Stomach (tissue), 9 donors: ENCODE measurements around the gene SOCS2. TPM values are rescaled to one million over a fixed set of nuclear protein-coding genes. Genes with fewer than 3 reads are reported as not detected.

Experiments used
- DNase-seq, 2 donors: peaks; one replicate each; pipeline versions ENCODE4 v3.0.0 to v3.0.0-alpha.2; 2013 to 2019
- H3K27ac ChIP-seq, 5 donors: fragments of 200-600 bp in 4 of 5; sonication (generic) in 4 of 5; one replicate each; pipeline ENCODE4 v1.5.1; 2013 to 2019; ENCODE audit warnings: mild to moderate bottlenecking in 1 of 5, moderate library complexity in 1 of 5
- H3K27me3 ChIP-seq, 3 donors: fragments of 200-600 bp; sonication (generic); one replicate each; pipeline ENCODE4 v1.5.1; 2017 to 2019; ENCODE audit warnings: mixed run types in 1 of 3
- H3K36me3 ChIP-seq, 4 donors: fragments of 200-600 bp; sonication (generic); 1 replicate in 3 of 4; 2 replicates in 1 of 4; pipeline ENCODE4 v1.5.1; 2016 to 2019
- H3K4me1 ChIP-seq, 4 donors: fragments of 200-600 bp; sonication (generic); one replicate each; pipeline ENCODE4 v1.5.1; 2016 to 2019
- H3K4me3 ChIP-seq, 4 donors: fragments of 200-600 bp; sonication (generic) in 3 of 4; one replicate each; pipeline ENCODE4 v1.5.1; 2016 to 2019; ENCODE audit warnings: mild to moderate bottlenecking in 1 of 4
- H3K9me3 ChIP-seq, 4 donors: fragments of 200-600 bp; sonication (generic); one replicate each; pipeline ENCODE4 v1.5.1; 2016 to 2019
- EP300 ChIP-seq: sonication (generic); formaldehyde crosslinking; IDR thresholded peaks from one replicate; pipeline ENCODE4 v1.6.1; 2017; ENCODE audit warnings: antibody characterized with exemption
- POLR2A ChIP-seq, 4 donors: fragments of 450-650 bp; IDR thresholded peaks; one replicate each; pipeline ENCODE4 v1.6.1; 2016; ENCODE audit warnings: antibody characterized with exemption in 4 of 4, control low read depth in 2 of 4, mild to moderate bottlenecking in 1 of 4, moderate library complexity in 1 of 4
- POLR2AphosphoS5 ChIP-seq, 3 donors: sonication (generic); formaldehyde crosslinking; IDR thresholded peaks; one replicate each; pipeline ENCODE4 v1.6.1; 2016; ENCODE audit warnings: antibody characterized with exemption in 3 of 3
- WGBS, 5 donors: extraction: QIAGEN DNeasy Blood & Tissue Kit in 3 of 5; methylation state at CpG; one replicate each; pipeline versions ENCODE4 v1.1.5 to v1.1.7; 2013 to 2018; 5-methylcytosine and 5-hydroxymethylcytosine counted together
- intact Hi-C: fragments of 100-400 bp; cut with DNase I; formaldehyde crosslinking; loops from one replicate; pipeline ENCODE4 v1.15.1; 2023; ENCODE audit warnings: low total_unique reads
- polyA plus RNA-seq, 3 donors: library from polyadenylated mRNA; stranded (reverse); fragments of 200-250 nt; gene quantifications; one replicate each; pipeline ENCODE4 v1.2.3, GENCODE V29; 2013
- total RNA-seq, 5 donors: library from RNA; depleted of rRNA; stranded (reverse); fragments of >200 nt; gene quantifications; one replicate each; pipeline versions ENCODE4 v1.1.0 to v1.2.3, GENCODE V29; 2014 to 2016
- TF ChIP-seq, protein P1 (sequence below), 7 experiments: fragments of 450-650 bp in 4 of 7; fragments of 200-600 bp in 3 of 7; sonication (generic) in 3 of 7; IDR thresholded peaks; one replicate each; pipeline ENCODE4 v1.5.1; 2016 to 2019; ENCODE audit warnings: antibody characterized with exemption in 7 of 7, control low read depth in 2 of 7, mild to moderate bottlenecking in 1 of 7
- donor health status: healthy with polysubstance abuse.
- donor health status: Bipolar disorder and iron deficiency.
- donor health status: healthy.

The SOCS2 gene
- total and polyA plus RNA-seq, 8 donors, result 13.5 to 111 (median 50.1) TPM

DNA sequence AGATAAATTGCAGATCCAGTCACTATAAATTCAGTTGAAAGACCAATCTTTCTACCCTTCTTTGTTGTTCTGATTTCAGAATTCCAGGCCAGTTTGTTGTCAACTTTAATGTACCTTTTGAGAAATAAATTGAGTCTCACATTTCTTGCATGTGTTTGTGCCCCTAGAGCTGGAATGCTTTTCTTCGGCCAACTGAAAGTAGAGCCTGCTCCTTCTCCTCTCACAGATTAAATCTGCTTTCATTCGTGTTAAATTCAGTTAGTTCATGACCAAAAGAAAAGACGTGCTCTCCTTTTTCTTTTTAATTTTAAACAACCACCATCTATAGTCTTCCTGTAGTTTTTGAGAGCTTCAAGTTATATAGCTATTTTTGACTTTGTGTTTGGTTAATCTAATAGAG, 22.9 kb downstream of the SOCS2 start:
- intact Hi-C loops, result no loop called here
- H3K27me3 ChIP-seq, result no peaks in the 10 kb centered on the region
- no peak for DNase-seq
- WGBS, 5 donors, result 48 to 64% (median 60%) methylated on average over 3 of the region's 3 CpGs
- TF ChIP-seq POLR2AphosphoS5 (IDR thresholded peaks at IDR 0.05) (no peak), POLR2A (IDR thresholded peaks at IDR 0.05) (no peak), EP300 (no peak)
- TF ChIP-seq, protein P1, sequence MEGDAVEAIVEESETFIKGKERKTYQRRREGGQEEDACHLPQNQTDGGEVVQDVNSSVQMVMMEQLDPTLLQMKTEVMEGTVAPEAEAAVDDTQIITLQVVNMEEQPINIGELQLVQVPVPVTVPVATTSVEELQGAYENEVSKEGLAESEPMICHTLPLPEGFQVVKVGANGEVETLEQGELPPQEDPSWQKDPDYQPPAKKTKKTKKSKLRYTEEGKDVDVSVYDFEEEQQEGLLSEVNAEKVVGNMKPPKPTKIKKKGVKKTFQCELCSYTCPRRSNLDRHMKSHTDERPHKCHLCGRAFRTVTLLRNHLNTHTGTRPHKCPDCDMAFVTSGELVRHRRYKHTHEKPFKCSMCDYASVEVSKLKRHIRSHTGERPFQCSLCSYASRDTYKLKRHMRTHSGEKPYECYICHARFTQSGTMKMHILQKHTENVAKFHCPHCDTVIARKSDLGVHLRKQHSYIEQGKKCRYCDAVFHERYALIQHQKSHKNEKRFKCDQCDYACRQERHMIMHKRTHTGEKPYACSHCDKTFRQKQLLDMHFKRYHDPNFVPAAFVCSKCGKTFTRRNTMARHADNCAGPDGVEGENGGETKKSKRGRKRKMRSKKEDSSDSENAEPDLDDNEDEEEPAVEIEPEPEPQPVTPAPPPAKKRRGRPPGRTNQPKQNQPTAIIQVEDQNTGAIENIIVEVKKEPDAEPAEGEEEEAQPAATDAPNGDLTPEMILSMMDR (IDR thresholded peaks at IDR 0.05), result no peak
- H3K4me3 ChIP-seq, result peak overlapping the region in 1 of 4 donors; percentile 4
- no peaks in the 10 kb centered on the region for H3K36me3 ChIP-seq
- H3K27ac ChIP-seq, result peak overlapping the region in 3 of 5 donors; percentile 11 to 88 (median 84)
- peaks cover 7 to 11% (median 9%) of the 10 kb centered on the region in 4 donors for H3K4me1 ChIP-seq
- no peaks in the 10 kb centered on the region for H3K9me3 ChIP-seq

- peaks cover 0 to 9% (median 3%) of the 10 kb centered on the region in 4 donors for H3K4me1 ChIP-seq
- TF ChIP-seq POLR2AphosphoS5 (IDR thresholded peaks at IDR 0.05) (no peak), POLR2A (IDR thresholded peaks at IDR 0.05) (no peak), EP300 (no peak)
- TF ChIP-seq, protein P1 (IDR thresholded peaks at IDR 0.05), result no peak
- no peaks in the 10 kb centered on the region for H3K27me3 ChIP-seq
- H3K27ac ChIP-seq, result no peak overlapping the region
- H3K9me3 ChIP-seq, result no peaks in the 10 kb centered on the region
- intact Hi-C loops, result no loop called here
- H3K36me3 ChIP-seq, result no peaks in the 10 kb centered on the region
- no peak overlapping the region for H3K4me3 ChIP-seq
- WGBS, 5 donors, result 79 to 92% (median 91%) methylated on average over 2 of the region's 2 CpGs
- no peak for DNase-seq
These were observed 25.1 kb downstream of the SOCS2 start for GRCh38 chr12:93597608-93598007.

DNA sequence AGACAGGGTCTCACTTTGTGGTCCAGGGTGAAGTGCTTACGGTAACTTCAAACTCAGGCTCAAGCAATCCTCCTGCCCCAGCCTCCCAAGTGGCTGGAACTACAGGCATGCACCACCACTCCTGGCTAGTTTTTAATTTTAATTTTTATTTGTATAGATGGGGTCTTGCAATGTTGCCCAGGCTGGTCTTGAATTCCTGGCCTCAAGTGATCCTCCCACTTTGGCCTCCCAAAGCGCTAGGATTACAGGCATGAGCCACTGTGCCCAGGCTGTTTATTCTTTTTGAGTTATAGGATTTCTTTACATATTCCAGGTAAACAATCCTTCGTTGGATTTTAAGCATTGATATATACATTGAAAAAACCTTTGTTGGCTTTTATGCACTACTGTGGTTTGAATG, 26.7 kb downstream of the SOCS2 start:
- no peaks in the 10 kb centered on the region for H3K36me3 ChIP-seq
- no peaks in the 10 kb centered on the region for H3K9me3 ChIP-seq
- WGBS, 5 donors, result 81 to 91% (median 88%) methylated on average over 3 of the region's 3 CpGs
- H3K27me3 ChIP-seq, result no peaks in the 10 kb centered on the region
- TF ChIP-seq POLR2AphosphoS5 (IDR thresholded peaks at IDR 0.05) (no peak), EP300 (no peak)
- peaks cover 0 to 11% (median 8%) of the 10 kb centered on the region in 4 donors for H3K4me1 ChIP-seq
- H3K4me3 ChIP-seq, result no peak overlapping the region
- intact Hi-C loops, result no loop called here
- H3K27ac ChIP-seq, result no peak overlapping the region
- DNase-seq, result no peak

DNA sequence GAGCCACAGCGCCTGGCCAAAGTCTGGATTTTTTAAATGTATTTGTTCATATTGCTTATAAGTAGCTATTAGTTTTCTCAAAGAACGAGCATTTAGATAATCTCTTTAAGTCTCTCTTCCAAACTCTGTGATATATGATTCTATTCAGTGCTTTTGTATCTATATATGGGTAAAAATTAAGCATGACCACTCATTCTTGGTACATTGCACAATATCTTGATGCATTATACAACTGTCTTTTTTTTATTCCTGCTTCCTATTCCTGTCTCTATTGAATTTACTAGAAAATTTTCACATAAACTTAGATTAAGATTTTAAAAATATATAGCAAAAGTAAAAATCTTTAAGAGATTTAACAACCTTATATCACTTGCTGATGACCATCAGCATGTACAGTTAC, 29.1 kb downstream of the SOCS2 start:
- intact Hi-C loops, result no loop called here
- H3K36me3 ChIP-seq, result no peaks in the 10 kb centered on the region
- DNase-seq, result no peak
- TF ChIP-seq POLR2AphosphoS5 (IDR thresholded peaks at IDR 0.05) (no peak), EP300 (no peak), POLR2A (IDR thresholded peaks at IDR 0.05) (no peak)
- TF ChIP-seq, protein P1 (IDR thresholded peaks at IDR 0.05), result no peak
- no peak overlapping the region for H3K4me3 ChIP-seq
- H3K27me3 ChIP-seq, result no peaks in the 10 kb centered on the region
- 68 to 89% (median 77%) methylated on average over 2 of the region's 2 CpGs for WGBS, 5 donors
- peaks cover 0 to 11% (median 8%) of the 10 kb centered on the region in 4 donors for H3K4me1 ChIP-seq
- H3K9me3 ChIP-seq, result no peaks in the 10 kb centered on the region
- peak overlapping the region in 1 of 5 donors; percentile 30 for H3K27ac ChIP-seq

GRCh38 chr12:93602897-93603668, 30.6 kb downstream of the SOCS2 start:
- intact Hi-C loops, result no loop called here
- 43 to 62% (median 56%) methylated on average over 8 of the region's 8 CpGs for WGBS, 5 donors

More at GRCh38 chr12:93602897-93603668, 30.6 kb downstream of the SOCS2 start:
- H3K4me1 ChIP-seq, result peaks cover 0 to 11% (median 8%) of the 10 kb centered on the region in 4 donors
- TF ChIP-seq, protein P1 (IDR thresholded peaks at IDR 0.05), result no peak
- TF ChIP-seq EP300 (no peak), POLR2A (IDR thresholded peaks at IDR 0.05) (no peak), POLR2AphosphoS5 (IDR thresholded peaks at IDR 0.05) (no peak)
- H3K27ac ChIP-seq, result peak overlapping the region in 4 of 5 donors; percentile 6 to 70 (median 46)
- no peaks in the 10 kb centered on the region for H3K9me3 ChIP-seq
- peak in 1 of 2 donors; percentile 17 for DNase-seq
- no peak overlapping the region for H3K4me3 ChIP-seq
- no peaks in the 10 kb centered on the region for H3K36me3 ChIP-seq
- H3K27me3 ChIP-seq, result no peaks in the 10 kb centered on the region
